Aorta (tissue), 5 donors: Measurements from ENCODE around the gene TSG101. TPM values are rescaled to one million over a fixed set of nuclear protein-coding genes. Genes with fewer than 3 reads are reported as not detected.

ENCODE experiments used
- ATAC-seq: fragments of 200-7000 bp; cut with Tn5 transposase; one replicate; pipeline ENCODE4 v1.9.1; 2022; ENCODE audit warnings: moderate library complexity; ENCODE audit not compliant: low FRiP score
- DNase-seq, 2 donors: peaks; one replicate each; pipeline ENCODE4 v3.0.0-alpha.2; 2020
- H3K27ac ChIP-seq, 2 donors: one replicate each; pipeline ENCODE4 v1.5.1; 2013; ENCODE audit warnings: low read length in 2 of 2, mild to moderate bottlenecking in 2 of 2, moderate library complexity in 2 of 2, control low read depth in 1 of 2, inconsistent platforms in 1 of 2, low read depth in 1 of 2
- H3K27me3 ChIP-seq, 2 donors: one replicate each; pipeline ENCODE4 v1.6.1; 2013; ENCODE audit warnings: control low read depth in 1 of 2, low read length in 1 of 2, mild to moderate bottlenecking in 1 of 2, moderate library complexity in 1 of 2; ENCODE audit not compliant: insufficient read depth in 2 of 2, control insufficient read depth in 1 of 2
- H3K36me3 ChIP-seq, 2 donors: one replicate each; pipeline ENCODE4 v1.6.1; 2013; ENCODE audit warnings: control low read depth in 1 of 2, low read length in 1 of 2, mild to moderate bottlenecking in 1 of 2; ENCODE audit not compliant: insufficient read depth in 2 of 2, control insufficient read depth in 1 of 2
- H3K4me1 ChIP-seq, 2 donors: one replicate each; pipeline ENCODE4 v1.6.1; 2013; ENCODE audit warnings: low read length in 2 of 2, control low read depth in 1 of 2, mild to moderate bottlenecking in 1 of 2, moderate library complexity in 1 of 2; ENCODE audit not compliant: insufficient read depth in 2 of 2, control insufficient read depth in 1 of 2
- H3K4me3 ChIP-seq, 2 donors: one replicate each; pipeline ENCODE4 v1.5.1; 2013; ENCODE audit warnings: low read length in 2 of 2, control low read depth in 1 of 2, mild to moderate bottlenecking in 1 of 2
- H3K9me3 ChIP-seq: one replicate; pipeline ENCODE4 v1.6.1; 2013; ENCODE audit warnings: mild to moderate bottlenecking, low read length; ENCODE audit not compliant: control insufficient read depth
- WGBS, 2 donors: extraction: QIAGEN DNeasy Blood & Tissue Kit; methylation state at CpG; one replicate each; pipeline ENCODE4 v1.1.7; 2013; 5-methylcytosine and 5-hydroxymethylcytosine counted together
- intact Hi-C, 2 donors: fragments of 100-400 bp; cut with DNase I; formaldehyde crosslinking; loops; one replicate each; pipeline versions ENCODE4 v1.14.2 to v1.15.0; 2022
- polyA plus RNA-seq, 2 donors: library from polyadenylated mRNA; stranded (reverse); fragments of 200-250 nt; gene quantifications; one replicate each; pipeline ENCODE4 v1.2.3, GENCODE V29; 2013
- total RNA-seq, 2 donors: library from RNA; stranded (reverse); fragmentation: NEBNext Ultra II Directional; extraction: Animal tissue kit (Norgen Biotek cat#: 25700); gene quantifications; one replicate each; pipeline ENCODE4 v1.2.1, GENCODE V29; 2021
- donor health status: healthy with polysubstance abuse.
- donor health status: Bipolar disorder and iron deficiency.
- donor health status: DM: no; HTN: no; CAD: no.
- donor health status: DM: no; HTN: no; CAD: no.
- donor health status: DM: yes; HTN: yes; CAD: no.

Gene TSG101
- total and polyA plus RNA-seq, 4 donors = 37.2 to 53.2 (median 43.1) TPM

DNA sequence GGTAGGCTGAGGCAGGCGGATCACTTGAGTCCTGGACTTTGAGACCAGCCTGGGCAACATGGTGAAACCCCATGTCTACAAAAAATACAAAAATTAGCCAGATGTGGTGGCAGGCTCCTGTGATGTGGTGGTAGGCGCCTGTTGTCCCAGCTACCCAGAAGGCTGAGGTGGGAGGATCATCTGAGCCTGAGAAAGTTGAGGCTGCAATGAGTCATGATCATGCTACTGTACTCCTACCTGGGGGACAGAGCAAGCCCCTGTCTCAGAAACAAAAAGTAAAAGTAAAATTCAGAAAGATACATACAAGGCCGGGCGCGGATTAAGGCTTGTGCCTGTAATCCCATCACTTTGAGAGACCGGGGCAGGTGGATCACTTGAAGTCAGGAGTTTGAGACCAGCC lies 64.8 kb downstream of the TSG101 start:
- H3K27me3 ChIP-seq = no peaks in the 10 kb centered on the region
- WGBS, 2 donors = 97 to 98% methylated on average over 6 of the region's 6 CpGs
- ATAC-seq = no peak
- H3K27ac ChIP-seq = no peak overlapping the region
- intact Hi-C loops = no loop called here
- no peak for DNase-seq
- H3K9me3 ChIP-seq = no peaks in the 10 kb centered on the region
- H3K4me3 ChIP-seq = no peak overlapping the region
- no peaks in the 10 kb centered on the region for H3K36me3 ChIP-seq
- H3K4me1 ChIP-seq = no peaks in the 10 kb centered on the region

DNA sequence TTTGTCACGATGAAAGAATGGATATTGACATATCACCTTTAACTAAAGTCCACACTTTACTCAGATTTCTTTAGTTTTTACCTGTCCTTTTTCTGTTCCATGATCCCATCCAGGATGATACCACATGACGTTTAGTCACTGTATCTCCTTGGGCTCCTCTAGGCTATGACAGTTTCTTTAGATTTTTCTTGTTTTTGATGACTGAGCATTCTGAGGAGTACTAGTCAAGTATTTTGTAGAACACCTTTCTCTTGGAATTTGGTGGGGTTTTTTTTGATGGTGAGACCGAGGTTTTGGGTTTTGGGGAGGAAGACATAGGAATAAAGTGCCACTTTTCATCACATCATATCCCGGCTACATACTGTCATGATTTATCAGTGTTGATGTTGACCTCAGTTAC lies 67.1 kb downstream of the TSG101 start:
- Histone ChIP-seq H3K4me3 (no peak overlapping the region), H3K27me3 (no peaks in the 10 kb centered on the region), H3K9me3 (no peaks in the 10 kb centered on the region), H3K4me1 (no peaks in the 10 kb centered on the region), H3K36me3 (no peaks in the 10 kb centered on the region), H3K27ac (no peak overlapping the region)
- 86 to 88% methylated on average over 4 of the region's 4 CpGs for WGBS, 2 donors
- DNase-seq (no peak), ATAC-seq (no peak)
- intact Hi-C loops = no loop called here

DNA sequence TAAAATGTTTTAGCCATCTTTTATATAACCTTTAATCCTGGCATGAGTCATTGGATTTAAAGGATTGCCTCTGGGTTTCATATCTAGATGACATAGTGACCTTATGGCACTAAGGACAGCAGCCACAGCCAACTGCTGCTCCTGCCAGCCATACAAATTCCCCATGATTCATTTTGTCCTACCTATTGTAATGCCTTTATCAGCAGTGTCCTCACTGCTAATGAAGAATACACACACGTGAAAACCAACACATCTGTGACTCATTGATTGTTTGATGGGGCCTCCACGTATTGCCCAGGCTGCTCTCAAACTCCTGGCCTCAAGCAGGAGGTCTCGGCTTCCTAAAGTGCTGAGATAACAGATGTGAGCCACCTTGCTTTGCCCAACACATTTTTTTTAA lies 69.3 kb downstream of the TSG101 start:
- no peaks in the 10 kb centered on the region for H3K36me3 ChIP-seq
- no peak for DNase-seq

DNA sequence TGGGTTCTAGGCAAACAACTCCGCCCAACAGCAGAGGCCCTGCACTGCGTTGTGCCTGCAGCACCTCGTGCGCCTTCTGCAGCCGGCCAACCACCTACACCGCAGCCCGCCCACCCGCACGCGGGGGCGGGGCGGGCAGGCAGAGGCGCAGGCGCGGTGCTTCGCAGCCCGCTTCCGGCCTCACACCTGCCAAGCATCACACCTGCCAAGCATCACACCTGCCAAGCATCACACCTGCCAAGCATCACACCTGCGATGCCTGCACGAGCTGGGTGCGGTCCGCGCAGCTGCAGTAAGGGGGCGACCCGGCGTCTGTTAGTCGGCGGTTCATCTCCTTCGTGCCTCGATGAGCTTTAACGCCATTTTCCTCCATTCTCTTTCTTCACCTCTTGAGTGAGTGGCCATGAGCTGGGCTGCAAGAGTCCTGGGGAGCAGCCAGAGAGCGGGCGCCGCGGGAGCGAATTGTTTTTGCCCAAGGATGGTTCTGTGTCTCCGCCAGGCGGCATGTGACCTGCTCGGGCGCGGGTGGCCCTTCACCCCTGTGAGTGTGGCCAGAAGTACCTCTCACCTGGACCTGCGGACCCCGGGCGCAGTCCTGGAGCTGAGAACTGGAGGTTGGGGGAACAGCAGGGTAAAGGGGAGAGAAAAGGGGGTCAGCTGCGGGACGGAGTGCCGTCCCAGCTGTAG lies 70.9 kb downstream of the TSG101 start, which contains the start of gene LDHAL6A:
LDHAL6A (plus strand) TSS at position 171 of the 687 bp plus-strand sequence. CDS start 825 bp downstream, outside the sequence.
- H3K4me3 ChIP-seq = no peak within 1 kb of the TSS
- no peak for ATAC-seq
- no peak for DNase-seq
- intact Hi-C loops = no loop called here
- no peaks in the 10 kb centered on the region for H3K4me1 ChIP-seq
- no peaks in the 10 kb centered on the region for H3K36me3 ChIP-seq
- no peak within 1 kb of the TSS for H3K27ac ChIP-seq
- H3K27me3 ChIP-seq = no peaks in the 10 kb centered on the region
- H3K9me3 ChIP-seq = no peaks in the 10 kb centered on the region
- 55 to 65% methylated on average over 41 to 47 of the region's 47 CpGs for WGBS, 2 donors

More for the DNA sequence above, 69.3 kb downstream of the TSG101 start:
- Histone ChIP-seq H3K27me3 (no peaks in the 10 kb centered on the region), H3K27ac (no peak overlapping the region), H3K4me1 (no peaks in the 10 kb centered on the region), H3K9me3 (no peaks in the 10 kb centered on the region), H3K4me3 (no peak overlapping the region)
- no peak for ATAC-seq
- intact Hi-C loops = no loop called here
- WGBS, 2 donors = 62 to 65% methylated on average over 3 of the region's 3 CpGs

DNA sequence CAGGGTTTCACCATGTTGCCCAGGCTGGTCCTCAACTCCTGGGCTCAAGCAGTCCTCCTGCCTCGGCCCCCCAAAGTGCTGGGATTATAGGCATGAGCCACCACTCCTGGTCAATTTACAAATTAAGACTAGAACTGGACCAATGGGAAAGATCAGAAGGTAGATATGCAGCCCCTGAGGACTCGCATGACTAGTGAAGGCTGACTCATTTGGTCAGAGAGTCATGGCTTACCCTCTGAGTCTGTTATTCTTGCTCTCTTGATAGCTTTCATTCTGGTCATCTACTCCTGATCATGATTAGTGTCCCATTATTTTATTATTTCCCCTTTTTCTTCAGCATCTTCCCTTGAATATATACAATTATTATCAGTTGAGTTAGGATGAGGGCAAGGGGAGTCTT lies 73.8 kb downstream of the TSG101 start:
- WGBS, 2 donors = 77 to 79% methylated on average over 2 of the region's 2 CpGs
- intact Hi-C loops = no loop called here
- no peak for DNase-seq
- no peaks in the 10 kb centered on the region for H3K36me3 ChIP-seq
- H3K27ac ChIP-seq = no peak overlapping the region
- no peaks in the 10 kb centered on the region for H3K4me1 ChIP-seq
- ATAC-seq = no peak
- H3K4me3 ChIP-seq = no peak overlapping the region
- H3K27me3 ChIP-seq = no peaks in the 10 kb centered on the region
- H3K9me3 ChIP-seq = no peaks in the 10 kb centered on the region

DNA sequence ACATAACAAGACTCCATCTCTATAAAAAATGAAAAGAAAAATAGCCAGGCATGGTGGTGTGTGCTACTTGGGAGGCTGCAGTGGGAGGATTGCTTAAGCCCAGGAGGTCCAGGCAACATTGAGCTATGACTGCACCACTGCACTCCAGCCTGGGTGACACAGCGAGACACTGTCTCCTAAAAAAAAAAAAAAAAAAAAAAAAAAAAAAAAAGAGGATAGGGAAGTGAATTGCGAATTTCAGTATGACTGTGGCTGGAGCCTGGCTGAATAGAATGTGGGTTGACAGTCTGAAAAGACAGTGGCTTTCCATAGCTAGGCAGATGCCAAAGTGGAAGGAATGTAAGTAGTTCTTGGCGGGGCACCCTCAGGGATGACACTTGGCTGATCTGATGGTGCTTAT lies 77.5 kb downstream of the TSG101 start:
- ATAC-seq = no peak
- 85 to 91% methylated on average over 3 of the region's 3 CpGs for WGBS, 2 donors
- H3K36me3 ChIP-seq = no peaks in the 10 kb centered on the region

DNA sequence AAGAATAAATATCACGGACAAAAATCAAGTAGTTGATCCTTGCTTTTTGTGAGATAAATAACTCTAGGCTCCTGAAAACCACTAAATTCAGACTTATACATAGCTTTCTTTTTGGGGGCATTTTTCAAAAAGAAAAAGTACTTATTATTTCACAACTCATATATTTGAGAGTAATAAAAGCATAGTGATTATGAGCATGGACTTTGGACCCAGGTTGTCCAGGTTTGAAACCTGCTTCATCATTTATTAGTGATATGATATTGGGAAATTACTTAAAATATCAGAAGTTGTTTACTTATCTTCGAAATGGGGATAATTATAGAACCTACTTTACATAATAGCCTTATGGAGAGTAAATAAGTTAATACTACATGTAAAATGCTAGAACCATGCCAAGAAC lies 88.1 kb downstream of the TSG101 start:
- H3K4me3 ChIP-seq = no peak overlapping the region
- no peaks in the 10 kb centered on the region for H3K27me3 ChIP-seq
- H3K36me3 ChIP-seq = no peaks in the 10 kb centered on the region
- no peaks in the 10 kb centered on the region for H3K4me1 ChIP-seq
- H3K27ac ChIP-seq = no peak overlapping the region
- ATAC-seq (no peak), DNase-seq (no peak)
- H3K9me3 ChIP-seq = no peaks in the 10 kb centered on the region
- intact Hi-C loops = no loop called here
- 69% methylated on average over 2 of the region's 2 CpGs for WGBS, 2 donors

More for the DNA sequence above, 77.5 kb downstream of the TSG101 start:
- intact Hi-C loops = no loop called here
- no peak overlapping the region for H3K27ac ChIP-seq
- H3K9me3 ChIP-seq = no peaks in the 10 kb centered on the region
- no peaks in the 10 kb centered on the region for H3K4me1 ChIP-seq
- DNase-seq = no peak
- no peaks in the 10 kb centered on the region for H3K27me3 ChIP-seq
- H3K4me3 ChIP-seq = no peak overlapping the region

Other genes starting within 250 kb of the TSG101 start
- gene HPS5, start 204.8 kb downstream of the TSG101 start, total RNA-seq = 10 to 100 TPM; 22.6 to 25.5 TPM
- gene HPS5, start 204.8 kb downstream of the TSG101 start, polyA plus RNA-seq = 10 to 100 TPM; 12.2 to 22.5 TPM
- 10 to 100 TPM; 39.3 to 53.3 TPM for gene GTF2H1, start 204.4 kb downstream of the TSG101 start, total RNA-seq
- gene GTF2H1, start 204.4 kb downstream of the TSG101 start, polyA plus RNA-seq = 10 to 100 TPM; 35.6 to 38.2 TPM
- gene LDHA, start 132.4 kb downstream of the TSG101 start, total RNA-seq = 100 to 1,000 TPM; 590 to 591 TPM
- gene LDHA, start 132.4 kb downstream of the TSG101 start, polyA plus RNA-seq = 100 to 1,000 TPM; 539 to 584 TPM
- under 1 TPM in 1 of 2 donors, not detected in 1; 0.60 TPM for gene LDHC, start 114.6 kb downstream of the TSG101 start, total RNA-seq
- gene LDHC, start 114.6 kb downstream of the TSG101 start, polyA plus RNA-seq = under 1 TPM in 1 of 2 donors, not detected in 1; 0.56 TPM
- not detected for gene LDHAL6A, start 71.1 kb downstream of the TSG101 start, total RNA-seq
- not detected for gene LDHAL6A, start 71.1 kb downstream of the TSG101 start, polyA plus RNA-seq
- 10 to 100 TPM; 22.4 to 25.2 TPM for gene UEVLD, start 61.8 kb upstream of the TSG101 start, total RNA-seq
- 10 to 100 TPM; 11.4 to 18.7 TPM for gene UEVLD, start 61.8 kb upstream of the TSG101 start, polyA plus RNA-seq
- gene MISFA, start 72.8 kb upstream of the TSG101 start, total RNA-seq = 1 to 10 TPM; 1.8 to 6.6 TPM
- under 1 TPM in 1 of 2 donors, not detected in 1; 0.95 TPM for gene MISFA, start 72.8 kb upstream of the TSG101 start, polyA plus RNA-seq
- 10 to 100 TPM; 16.9 to 19.9 TPM for gene SPTY2D1, start 107.4 kb upstream of the TSG101 start, total RNA-seq
- gene SPTY2D1, start 107.4 kb upstream of the TSG101 start, polyA plus RNA-seq = 1 to 10 TPM; 3.9 to 6.1 TPM
- gene TMEM86A, start 171.8 kb upstream of the TSG101 start, total RNA-seq = 1 to 10 TPM; 4.4 to 8.4 TPM
- gene TMEM86A, start 171.8 kb upstream of the TSG101 start, polyA plus RNA-seq = 1 to 10 TPM; 1.1 to 2.0 TPM
- under 1 TPM; 0.30 to 0.58 TPM for gene IGSF22, start 199.2 kb upstream of the TSG101 start, total RNA-seq
- gene IGSF22, start 199.2 kb upstream of the TSG101 start, polyA plus RNA-seq = not detected